Midbrain (tissue), 1 donor: ENCODE data around the gene IQCC.
"Not testable (repeated sequence)": the region's sequence is repeated elsewhere in the genome, so short reads cannot be mapped to it uniquely, and the experiment has no call there.

Experiments
- DNase-seq: peaks from one replicate; lab custom pipeline; 2025; lab: John Stamatoyannopoulos, UW

IQCC gene

GRCh38 chr1:32205401-32206370 is at the start of gene IQCC:
Gene IQCC, plus strand, starts transcription at chr1:32205671. Its CDS starts 11 bp downstream, at chr1:32205682.
- peak; percentile 92 for DNase-seq

- no peak for DNase-seq
These were observed 46.3 kb upstream of the IQCC start for GRCh38 chr1:32159189-32159588.

GRCh38 chr1:32163405-32163804 is 42.1 kb upstream of the IQCC start:
- DNase-seq, result no peak

DNA sequence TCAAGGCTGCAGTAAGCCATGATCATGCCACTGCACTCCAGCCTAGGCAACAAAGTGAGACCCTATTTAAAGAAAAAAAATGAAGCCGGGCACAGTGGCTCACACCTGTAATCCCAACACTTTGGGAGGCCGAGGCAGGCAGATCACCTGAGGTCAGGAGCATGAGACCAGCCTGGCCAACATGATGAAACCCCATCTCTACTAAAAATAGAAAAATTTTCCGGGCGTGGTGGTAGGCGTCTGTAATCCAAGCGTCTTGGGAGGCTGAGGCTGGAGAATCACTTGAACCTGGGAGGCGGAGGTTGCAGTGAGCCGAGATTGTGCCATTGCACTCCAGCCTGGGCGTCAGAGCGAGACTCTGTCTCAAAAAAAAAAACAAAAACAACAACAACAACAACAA is 39.8 kb upstream of the IQCC start:
- not testable (repeated sequence) for DNase-seq

GRCh38 chr1:32170991-32171390 is 34.5 kb upstream of the IQCC start:
- no peak for DNase-seq

DNA sequence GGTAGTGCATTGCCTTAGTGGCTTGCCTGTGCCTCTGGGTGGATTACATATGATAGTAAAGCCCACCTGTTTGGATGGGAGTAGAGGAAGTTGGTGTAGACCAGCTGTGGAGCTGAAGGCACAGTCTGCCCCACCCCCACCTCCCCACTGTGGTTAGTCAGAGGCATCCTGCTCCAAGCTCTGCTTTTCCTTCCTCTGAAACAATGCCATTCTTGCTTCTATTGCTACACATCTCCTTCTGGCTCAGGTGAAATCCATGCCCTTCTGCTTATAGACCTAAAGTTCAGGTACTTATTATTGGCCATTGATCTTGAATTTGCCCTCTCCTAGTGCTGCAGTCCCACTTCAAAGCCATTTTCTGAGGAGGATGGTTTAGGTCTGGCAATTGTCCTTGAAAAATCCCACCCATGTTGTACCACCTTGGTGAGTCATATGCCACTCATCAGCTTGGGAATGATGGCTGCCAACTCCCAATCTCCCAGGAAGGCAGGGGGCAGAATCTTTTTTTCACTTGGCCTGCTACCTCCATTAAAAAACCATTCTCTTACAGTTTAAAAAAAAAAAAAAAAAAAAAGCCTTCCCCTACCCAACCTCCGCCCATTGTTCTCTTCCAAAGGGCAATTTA is 32.7 kb upstream of the IQCC start:
- no peak for DNase-seq

GRCh38 chr1:32178380-32179192 is 26.9 kb upstream of the IQCC start:
- DNase-seq, result no peak

GRCh38 chr1:32179193-32179442 is 26.4 kb upstream of the IQCC start:
- DNase-seq, result no peak

GRCh38 chr1:32179443-32180185 is 25.9 kb upstream of the IQCC start, which contains the start of gene TXLNA:
Gene TXLNA, plus strand, starts transcription at chr1:32179675. Its CDS starts 671 bp downstream, at chr1:32180346.
- DNase-seq, result peak; percentile 93

GRCh38 chr1:32180186-32181060 is 25.0 kb upstream of the IQCC start:
- DNase-seq, result no peak

DNA sequence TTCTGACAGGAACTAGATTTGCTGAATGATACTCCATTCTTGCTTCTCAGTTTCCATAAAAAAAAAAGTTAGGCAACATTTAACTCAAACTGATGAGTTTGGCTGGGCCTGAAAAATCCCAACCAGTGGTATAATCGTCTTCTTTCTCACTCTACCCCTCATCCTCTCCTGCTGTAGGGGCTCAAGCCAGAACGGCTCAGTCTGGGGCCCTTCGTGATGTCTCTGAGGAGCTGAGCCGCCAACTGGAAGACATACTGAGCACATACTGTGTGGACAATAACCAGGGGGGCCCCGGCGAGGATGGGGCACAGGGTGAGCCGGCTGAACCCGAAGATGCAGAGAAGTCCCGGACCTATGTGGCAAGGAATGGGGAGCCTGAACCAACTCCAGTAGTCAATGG is 24.4 kb upstream of the IQCC start:
- DNase-seq, result no peak

- DNase-seq, result no peak
These were observed 23.9 kb upstream of the IQCC start for GRCh38 chr1:32181563-32181962.

DNA sequence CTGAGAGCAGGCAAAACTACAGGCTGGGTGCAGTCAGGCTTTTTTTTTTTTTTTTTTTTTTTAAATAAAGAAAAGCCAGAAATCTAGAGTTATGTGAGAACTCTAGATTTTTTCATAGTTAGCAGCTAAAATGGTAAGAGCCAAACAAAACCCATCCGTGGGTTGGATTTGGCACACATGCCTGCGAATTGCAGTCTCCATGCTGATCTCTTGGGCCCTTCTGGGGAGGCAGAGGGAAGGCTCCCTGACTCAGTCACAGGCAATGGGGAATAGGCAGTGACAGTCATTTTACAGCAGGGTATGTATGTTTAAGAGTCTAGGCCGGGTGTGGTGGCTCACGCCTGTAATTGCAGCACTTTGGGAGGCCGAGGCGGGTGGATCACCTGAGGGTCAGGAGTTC is 23.4 kb upstream of the IQCC start:
- DNase-seq, result no peak

DNA sequence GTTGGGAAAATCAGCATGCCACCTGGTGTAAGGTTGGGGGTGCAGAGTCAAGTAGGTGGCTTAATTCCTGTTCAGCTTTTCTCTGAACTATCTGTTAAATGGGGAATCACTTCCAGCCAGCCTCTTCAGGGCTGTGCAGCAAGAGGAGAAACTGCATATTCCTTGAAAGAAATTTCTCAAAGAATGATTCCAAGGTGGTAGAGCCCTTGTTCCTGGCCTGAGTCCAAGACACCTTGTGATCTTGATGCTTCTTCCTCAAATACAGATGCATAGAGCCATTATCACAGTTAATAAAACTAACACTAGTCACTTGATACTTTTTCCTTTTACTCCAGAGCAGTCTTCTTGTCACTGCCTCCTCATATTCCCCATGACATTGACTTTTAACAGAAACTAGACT is 20.8 kb upstream of the IQCC start:
- no peak for DNase-seq

DNA sequence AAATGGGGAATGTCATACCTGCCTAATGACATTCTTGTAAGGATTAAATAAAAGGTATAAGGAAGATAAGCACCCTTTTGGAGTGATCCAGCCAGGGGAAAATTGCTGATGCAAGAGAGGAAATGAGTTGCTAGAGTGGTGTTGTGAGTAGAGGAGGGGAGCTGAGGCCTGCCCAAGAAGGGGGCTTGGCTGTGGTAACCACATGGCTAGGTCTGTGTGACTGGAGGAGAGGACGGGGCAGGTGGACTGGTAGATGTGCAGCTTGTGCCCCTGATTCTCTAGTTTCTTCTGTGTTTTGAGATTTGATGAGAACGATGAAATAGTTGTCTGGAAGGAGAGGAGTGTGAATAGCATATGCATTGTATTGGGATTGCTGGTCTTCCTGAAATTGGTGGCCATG is 19.4 kb upstream of the IQCC start:
- DNase-seq, result no peak

- no peak for DNase-seq
These were observed 19.0 kb upstream of the IQCC start for GRCh38 chr1:32186491-32186890.

GRCh38 chr1:32187850-32188249 is 17.6 kb upstream of the IQCC start:
- DNase-seq, result no peak

- no peak for DNase-seq
These were observed 13.1 kb upstream of the IQCC start for GRCh38 chr1:32192220-32192948.

DNA sequence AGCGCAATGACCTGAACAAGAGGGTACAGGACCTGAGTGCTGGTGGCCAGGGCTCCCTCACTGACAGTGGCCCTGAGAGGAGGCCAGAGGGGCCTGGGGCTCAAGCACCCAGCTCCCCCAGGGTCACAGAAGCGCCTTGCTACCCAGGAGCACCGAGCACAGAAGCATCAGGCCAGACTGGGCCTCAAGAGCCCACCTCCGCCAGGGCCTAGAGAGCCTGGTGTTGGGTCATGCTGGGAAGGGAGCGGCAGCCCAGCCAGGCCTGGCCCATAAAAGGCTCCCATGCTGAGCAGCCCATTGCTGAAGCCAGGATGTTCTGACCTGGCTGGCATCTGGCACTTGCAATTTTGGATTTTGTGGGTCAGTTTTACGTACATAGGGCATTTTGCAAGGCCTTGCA is 10.5 kb upstream of the IQCC start:
- DNase-seq, result no peak

- DNase-seq, result no peak
These were observed 9.9 kb upstream of the IQCC start for GRCh38 chr1:32195531-32195930.
